Measurements from ENCODE around the gene TECTA. TPM values are rescaled to one million over a fixed set of nuclear protein-coding genes. Genes with fewer than 3 reads are reported as not detected.
"Not testable (repeated sequence)": the region's sequence is repeated elsewhere in the genome, so short reads cannot be mapped to it uniquely, and the experiment has no call there.

TECTA gene
- total RNA-seq, 4 donors from 2014 or later = 0.87 to 3.1 (median 2.0) TPM

DNA sequence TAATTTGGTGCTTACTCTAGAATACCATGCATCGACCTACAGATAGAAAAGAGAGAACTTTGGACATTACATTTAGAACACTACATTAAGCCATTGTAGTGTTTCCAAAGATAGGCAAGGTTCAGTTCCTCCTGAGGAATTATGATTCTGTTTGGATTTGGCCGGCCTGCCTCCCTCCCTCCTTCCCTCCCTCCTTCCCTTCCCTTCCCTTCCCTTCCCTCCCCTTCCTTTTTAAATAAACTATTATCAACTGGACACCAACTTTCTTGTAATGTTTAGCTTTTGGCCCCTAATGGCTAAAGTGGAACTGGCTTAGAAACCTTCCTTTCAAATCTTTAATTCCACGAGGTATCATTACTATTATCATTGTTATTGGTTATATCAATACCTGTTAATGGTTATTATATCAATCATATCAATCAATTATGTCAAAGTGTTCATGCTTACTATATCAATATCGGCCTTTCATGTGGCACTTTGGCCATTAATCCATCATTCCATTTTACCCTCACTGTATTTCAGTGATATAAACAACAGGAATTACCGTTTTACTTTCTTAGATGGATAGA is 60.4 kb downstream of the TECTA start:
- no peak for DNase-seq (ENCODE audit: low spot score in 2 of 2)
- WGBS, 2 donors = 80% methylated on average over 5 of the region's 5 CpGs

DNA sequence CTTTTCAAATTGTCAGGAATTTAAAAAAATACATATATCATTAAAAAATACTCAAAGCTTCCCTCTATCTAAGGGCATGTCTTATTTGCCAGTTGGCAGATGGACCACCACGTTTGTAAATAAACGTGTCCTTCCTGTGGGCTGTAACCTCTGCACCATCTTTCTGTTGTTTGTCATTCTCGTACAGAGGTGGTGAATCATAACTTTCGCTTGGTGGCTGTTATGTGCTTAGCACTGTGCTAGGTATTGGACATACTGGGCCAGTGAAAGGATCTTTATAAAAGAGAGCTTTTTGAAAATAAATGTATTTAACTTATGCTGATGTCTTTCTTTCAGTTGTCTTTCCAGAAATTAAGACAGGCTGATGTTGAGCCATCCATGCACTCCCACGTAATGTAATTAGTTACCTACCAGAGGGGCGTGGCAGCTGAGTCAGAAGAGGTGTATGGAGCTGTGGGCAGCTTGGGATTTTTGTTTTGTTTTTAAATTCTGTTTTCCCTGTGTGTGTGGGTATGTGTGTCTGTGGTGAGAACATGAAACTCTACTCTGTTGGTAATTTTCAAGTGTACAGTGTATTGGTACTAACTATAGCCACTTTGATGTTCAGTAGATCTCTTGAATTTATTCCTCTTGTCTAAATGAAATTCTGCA is 62.7 kb downstream of the TECTA start:
- H3K9me3 ChIP-seq = no peaks in the 10 kb centered on the region
- DNase-seq (ENCODE audit: low spot score in 2 of 2) = no peak
- H3K27ac ChIP-seq = no peak overlapping the region
- H3K27me3 ChIP-seq = no peaks in the 10 kb centered on the region
- TF ChIP-seq POLR2A (IDR thresholded peaks at IDR 0.05) = no peak
- TF ChIP-seq, protein P1, sequence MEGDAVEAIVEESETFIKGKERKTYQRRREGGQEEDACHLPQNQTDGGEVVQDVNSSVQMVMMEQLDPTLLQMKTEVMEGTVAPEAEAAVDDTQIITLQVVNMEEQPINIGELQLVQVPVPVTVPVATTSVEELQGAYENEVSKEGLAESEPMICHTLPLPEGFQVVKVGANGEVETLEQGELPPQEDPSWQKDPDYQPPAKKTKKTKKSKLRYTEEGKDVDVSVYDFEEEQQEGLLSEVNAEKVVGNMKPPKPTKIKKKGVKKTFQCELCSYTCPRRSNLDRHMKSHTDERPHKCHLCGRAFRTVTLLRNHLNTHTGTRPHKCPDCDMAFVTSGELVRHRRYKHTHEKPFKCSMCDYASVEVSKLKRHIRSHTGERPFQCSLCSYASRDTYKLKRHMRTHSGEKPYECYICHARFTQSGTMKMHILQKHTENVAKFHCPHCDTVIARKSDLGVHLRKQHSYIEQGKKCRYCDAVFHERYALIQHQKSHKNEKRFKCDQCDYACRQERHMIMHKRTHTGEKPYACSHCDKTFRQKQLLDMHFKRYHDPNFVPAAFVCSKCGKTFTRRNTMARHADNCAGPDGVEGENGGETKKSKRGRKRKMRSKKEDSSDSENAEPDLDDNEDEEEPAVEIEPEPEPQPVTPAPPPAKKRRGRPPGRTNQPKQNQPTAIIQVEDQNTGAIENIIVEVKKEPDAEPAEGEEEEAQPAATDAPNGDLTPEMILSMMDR (IDR thresholded peaks at IDR 0.05) = no peak
- TF ChIP-seq EP300 (IDR thresholded peaks at IDR 0.05) = no peak
- H3K36me3 ChIP-seq = peaks cover 0 to 24% (median 0%) of the 10 kb centered on the region in 3 donors
- no peaks in the 10 kb centered on the region for H3K4me1 ChIP-seq
- 75 to 83% methylated on average over 6 of the region's 6 CpGs for WGBS, 2 donors
- H3K4me3 ChIP-seq = no peak overlapping the region

More for the DNA sequence above, 60.4 kb downstream of the TECTA start:
- Histone ChIP-seq H3K4me1 (no peaks in the 10 kb centered on the region), H3K36me3 (peaks cover 0 to 10% (median 0%) of the 10 kb centered on the region in 3 donors), H3K4me3 (no peak overlapping the region), H3K27ac (no peak overlapping the region), H3K9me3 (no peaks in the 10 kb centered on the region), H3K27me3 (no peaks in the 10 kb centered on the region)
- TF ChIP-seq, protein P1 (IDR thresholded peaks at IDR 0.05) = no peak
- TF ChIP-seq EP300 (IDR thresholded peaks at IDR 0.05) = no peak
- no peak for TF ChIP-seq POLR2A (IDR thresholded peaks at IDR 0.05)

DNA sequence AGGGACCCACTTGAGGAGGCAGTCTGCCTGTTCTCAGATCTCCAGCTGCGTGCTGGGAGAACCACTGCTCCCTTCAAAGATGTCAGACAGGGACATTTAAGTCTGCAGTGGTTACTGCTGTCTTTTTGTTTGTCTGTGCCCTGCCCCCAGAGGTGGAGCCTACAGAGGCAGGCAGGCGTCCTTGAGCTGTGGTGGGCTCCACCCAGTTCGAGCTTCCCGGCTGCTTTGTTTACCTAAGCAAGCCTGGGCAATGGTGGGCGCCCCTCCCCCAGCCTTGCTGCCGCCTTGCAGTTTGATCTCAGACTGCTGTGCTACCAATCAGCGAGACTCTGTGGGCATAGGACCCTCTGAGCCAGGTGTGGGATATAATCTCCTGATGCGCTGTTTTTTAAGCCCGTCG is 76.6 kb downstream of the TECTA start:
- H3K4me3 ChIP-seq; H3K27ac ChIP-seq; H3K36me3 ChIP-seq; H3K4me1 ChIP-seq; H3K27me3 ChIP-seq; DNase-seq (ENCODE audit: low spot score in 2 of 2): not testable (repeated sequence)
- H3K9me3 ChIP-seq = peaks cover 0 to 39% (median 5%) of the 10 kb centered on the region in 4 donors
- WGBS, 2 donors = 87 to 92% methylated on average over 9 to 10 of the region's 10 CpGs

DNA sequence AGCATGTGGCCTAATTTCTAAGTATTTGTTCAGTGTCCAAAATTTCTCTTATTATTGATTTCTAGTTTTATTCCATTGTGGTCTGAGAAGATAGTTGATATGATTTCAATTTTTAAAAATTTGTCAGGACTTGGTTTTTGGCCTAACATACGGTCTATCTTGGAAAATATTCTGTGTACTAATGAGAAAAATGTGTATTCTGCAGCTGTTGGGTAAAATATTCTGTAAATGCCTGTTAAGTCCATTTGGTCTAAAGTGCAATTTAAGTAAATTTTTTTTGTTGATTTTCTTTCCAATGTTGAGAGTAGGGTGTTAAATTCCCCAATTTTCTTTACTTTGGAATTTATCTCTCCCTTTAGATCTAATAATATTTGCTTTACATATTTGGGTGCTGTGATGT is 78.3 kb downstream of the TECTA start:
- Histone ChIP-seq H3K36me3 (no peaks in the 10 kb centered on the region), H3K27ac (no peak overlapping the region), H3K4me1 (no peaks in the 10 kb centered on the region), H3K9me3 (peaks cover 0 to 39% (median 5%) of the 10 kb centered on the region in 4 donors), H3K4me3 (no peak overlapping the region), H3K27me3 (no peaks in the 10 kb centered on the region)
- TF ChIP-seq, protein P1 (IDR thresholded peaks at IDR 0.05) = no peak
- TF ChIP-seq POLR2A (IDR thresholded peaks at IDR 0.05) (no peak), EP300 (IDR thresholded peaks at IDR 0.05) (no peak)
- no peak for DNase-seq (ENCODE audit: low spot score in 2 of 2)
- WGBS, 2 donors = 49 to 78% methylated on average over 1 of the region's 1 CpG

DNA sequence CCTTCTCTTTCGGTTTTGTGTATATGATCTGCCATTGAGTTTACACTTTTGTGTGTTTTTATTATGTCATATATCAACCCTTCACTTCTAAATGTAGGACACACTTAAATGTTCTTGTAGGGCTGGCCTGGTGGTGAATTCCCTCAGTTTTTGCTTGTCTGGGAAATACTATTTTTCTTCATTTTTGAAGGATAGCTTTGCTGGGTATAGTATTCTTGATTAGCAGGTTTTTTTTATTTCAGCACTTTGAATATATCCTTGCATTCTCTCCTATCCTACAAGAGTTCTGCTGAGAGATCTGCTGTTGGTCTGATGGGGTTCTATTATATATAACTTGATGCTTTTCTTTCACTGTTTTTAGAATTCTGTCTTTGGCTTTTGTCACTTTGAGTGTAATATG is 79.1 kb downstream of the TECTA start:
- Histone ChIP-seq H3K4me1 (no peaks in the 10 kb centered on the region), H3K36me3 (no peaks in the 10 kb centered on the region), H3K4me3 (no peak overlapping the region), H3K27me3 (no peaks in the 10 kb centered on the region), H3K27ac (no peak overlapping the region), H3K9me3 (peaks cover 0 to 39% (median 5%) of the 10 kb centered on the region in 4 donors)
- DNase-seq (ENCODE audit: low spot score in 2 of 2) = no peak
- no peak for TF ChIP-seq POLR2A (IDR thresholded peaks at IDR 0.05)
- TF ChIP-seq, protein P1 (IDR thresholded peaks at IDR 0.05) = no peak
- TF ChIP-seq EP300 (IDR thresholded peaks at IDR 0.05) = no peak
- 93 to 96% methylated on average over 1 of the region's 1 CpG for WGBS, 2 donors

All from tibial nerve (tissue), 4 donors.